ENCODE measurements around the gene AMIGO3.
"Not testable (repeated sequence)": the region's sequence is repeated elsewhere in the genome, so short reads cannot be mapped to it uniquely, and the experiment has no call there.

The AMIGO3 gene

DNA sequence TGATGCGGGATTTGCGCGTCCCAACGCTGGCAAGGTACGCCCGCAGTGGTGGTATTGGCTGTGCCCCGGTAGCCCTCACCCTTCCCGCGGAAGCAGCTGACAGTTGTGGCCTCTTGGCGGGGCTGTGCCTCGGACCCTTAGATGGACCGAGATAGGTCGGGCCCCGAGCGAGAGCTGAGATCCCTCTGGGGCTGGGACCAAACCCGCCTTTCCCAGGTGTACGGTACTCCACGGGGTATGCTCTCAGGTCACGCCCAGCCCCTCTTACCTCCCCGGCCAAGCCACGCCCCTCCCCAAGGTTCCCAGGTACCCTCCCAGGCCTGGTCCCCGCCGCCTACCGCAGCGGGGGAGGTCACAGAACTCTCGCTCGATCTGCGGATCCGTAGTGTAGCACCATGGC, 33.1 kb downstream of the AMIGO3 start:
- not testable (repeated sequence) for DNase-seq

DNA sequence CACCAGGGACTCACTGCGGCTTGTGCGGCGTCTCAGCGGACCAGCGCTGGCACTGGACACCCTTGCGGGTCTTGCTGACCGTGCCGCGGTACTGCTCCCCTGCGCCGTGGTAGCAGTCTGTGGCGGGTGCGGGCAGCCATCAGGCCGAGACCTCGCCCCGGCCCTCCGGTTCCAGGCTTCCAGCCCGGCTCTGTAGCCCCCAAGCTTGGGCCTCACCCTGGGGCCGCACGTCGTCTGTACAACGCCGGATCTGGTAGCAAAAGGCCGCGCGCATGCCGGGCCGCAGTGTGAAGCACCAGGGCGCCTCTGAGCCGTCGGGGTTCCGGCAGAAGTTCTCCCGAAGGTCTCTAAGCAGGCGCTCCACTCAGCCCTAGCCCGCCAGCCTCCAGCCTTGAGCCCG, 33.6 kb downstream of the AMIGO3 start:
- not testable (repeated sequence) for DNase-seq

- not testable (repeated sequence) for DNase-seq
These were observed 34.4 kb downstream of the AMIGO3 start for GRCh38 chr3:49685103-49685502.

GRCh38 chr3:49684453-49684852, 35.0 kb downstream of the AMIGO3 start:
- DNase-seq: not testable (repeated sequence)

DNA sequence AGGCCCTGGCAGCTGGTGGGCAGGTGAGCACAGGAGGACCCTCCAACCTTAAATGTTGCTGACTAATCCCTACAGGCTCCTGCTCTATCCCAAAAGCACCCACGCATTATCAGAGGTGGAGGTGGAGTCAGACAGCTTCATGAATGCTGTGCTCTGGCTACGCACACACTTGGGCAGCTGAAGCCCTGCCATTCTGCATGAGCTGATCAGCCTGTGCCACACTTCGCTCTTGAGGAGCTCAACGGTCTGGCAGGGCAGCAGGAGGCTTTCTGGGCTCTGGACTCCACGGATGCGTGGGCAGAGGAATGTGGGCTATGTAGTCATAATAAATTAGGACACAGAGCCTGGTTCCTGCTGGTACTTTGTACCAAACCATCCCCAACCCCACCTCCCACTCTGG, 36.3 kb downstream of the AMIGO3 start:
- DNase-seq: no peak

- DNase-seq: no peak
These were observed 37.9 kb downstream of the AMIGO3 start for GRCh38 chr3:49681543-49681942.

DNA sequence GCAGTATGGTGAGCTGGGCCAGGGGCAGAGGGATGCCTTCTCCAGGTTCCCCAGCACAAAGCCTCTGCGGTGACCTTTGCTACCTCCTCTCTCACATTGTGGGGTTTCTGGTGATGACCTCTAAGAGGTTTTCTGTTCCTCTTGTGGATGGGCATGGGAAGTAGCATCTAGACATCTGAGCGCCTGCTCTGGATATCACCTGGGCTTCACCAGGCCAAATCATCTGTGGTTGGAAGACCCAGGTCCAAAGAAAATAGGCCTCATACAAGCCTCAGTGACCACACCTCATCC, 38.3 kb downstream of the AMIGO3 start:
- no peak for DNase-seq

DNA sequence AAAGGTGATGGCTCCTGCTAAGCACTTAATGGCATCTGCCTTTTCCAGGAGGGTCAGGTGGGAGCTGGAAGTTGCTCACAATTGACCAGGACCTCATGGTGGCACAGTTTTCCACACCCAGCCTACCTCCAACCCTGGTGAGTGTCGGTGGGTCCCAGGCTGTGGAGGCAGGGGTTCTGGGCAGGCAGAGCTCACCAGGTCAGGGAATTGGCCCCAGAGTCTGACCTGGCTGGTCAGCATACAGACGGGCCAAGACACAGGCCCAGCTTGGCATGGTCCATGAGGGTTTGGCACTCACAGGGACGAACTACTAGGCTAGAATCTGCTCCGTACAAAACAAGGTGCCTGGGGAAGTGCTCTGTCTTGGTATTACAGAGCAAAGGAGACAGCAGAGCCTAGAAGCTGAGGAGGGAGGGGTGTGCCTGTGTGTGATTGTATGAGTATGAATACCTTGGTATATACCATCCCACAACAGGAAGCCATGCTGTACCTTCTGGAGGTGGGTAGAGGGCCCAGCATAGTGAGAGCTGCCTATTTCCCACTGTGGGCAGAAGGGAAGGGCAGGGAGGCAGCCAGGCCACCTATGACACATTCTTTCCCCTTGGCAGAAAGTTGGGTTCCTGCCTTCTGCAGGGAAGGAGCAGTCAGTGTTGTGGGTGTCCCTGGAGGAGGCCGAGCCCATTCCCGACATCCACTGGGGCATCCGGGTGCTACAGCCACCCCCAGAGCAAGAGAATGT, 38.8 kb downstream of the AMIGO3 start:
- no peak for DNase-seq

DNA sequence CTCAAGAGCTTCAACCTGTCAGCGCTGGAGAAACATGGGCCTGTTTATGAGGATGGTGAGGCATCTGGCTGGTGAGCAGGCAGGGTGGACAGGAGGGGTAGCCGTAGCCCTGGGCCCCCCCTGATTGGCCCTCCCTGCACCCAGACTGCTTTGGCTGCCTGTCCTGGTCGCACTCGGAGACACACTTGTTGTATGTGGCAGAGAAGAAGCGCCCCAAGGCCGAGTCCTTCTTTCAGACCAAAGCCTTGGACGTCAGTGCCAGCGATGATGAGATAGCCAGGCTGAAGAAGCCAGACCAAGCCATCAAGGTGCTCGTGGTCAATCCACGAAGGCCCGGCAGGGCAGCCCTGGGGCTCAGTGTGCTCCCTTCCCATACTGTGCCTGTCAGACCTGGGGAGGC, 43.6 kb downstream of the AMIGO3 start:
- no peak for DNase-seq

DNA sequence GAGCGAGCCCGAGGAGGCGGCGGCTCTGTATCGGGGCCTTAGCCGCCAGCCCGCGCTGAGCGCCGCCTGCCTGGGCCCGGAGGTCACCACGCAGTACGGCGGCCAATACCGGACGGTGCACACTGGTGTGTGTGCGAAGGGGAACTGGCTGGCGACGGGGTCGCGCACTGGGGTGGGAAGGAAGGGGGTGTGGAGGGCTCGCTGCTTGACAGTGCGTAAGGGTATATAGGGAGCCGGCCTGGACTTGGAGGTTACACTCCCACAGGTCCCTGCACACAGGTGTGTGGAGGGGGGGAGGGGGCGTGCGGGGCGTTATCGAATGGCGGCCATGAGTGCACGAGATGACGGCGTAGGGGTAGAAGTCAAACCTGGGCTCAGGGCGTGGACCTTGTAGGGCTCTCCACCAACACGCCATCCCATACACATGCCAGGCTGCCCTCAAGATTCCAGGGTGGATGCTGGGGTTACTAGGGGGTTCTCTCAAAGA, 44.9 kb downstream of the AMIGO3 start:
- no peak for DNase-seq

GRCh38 chr3:49673715-49674496, 45.6 kb downstream of the AMIGO3 start, which contains the start of gene APEH:
Gene APEH, plus strand, starts transcription at chr3:49674351. Its CDS starts 51 bp downstream, at chr3:49674402.
- no peak for DNase-seq

- no peak for DNase-seq
These were observed 46.3 kb downstream of the AMIGO3 start for GRCh38 chr3:49673121-49673714.

DNA sequence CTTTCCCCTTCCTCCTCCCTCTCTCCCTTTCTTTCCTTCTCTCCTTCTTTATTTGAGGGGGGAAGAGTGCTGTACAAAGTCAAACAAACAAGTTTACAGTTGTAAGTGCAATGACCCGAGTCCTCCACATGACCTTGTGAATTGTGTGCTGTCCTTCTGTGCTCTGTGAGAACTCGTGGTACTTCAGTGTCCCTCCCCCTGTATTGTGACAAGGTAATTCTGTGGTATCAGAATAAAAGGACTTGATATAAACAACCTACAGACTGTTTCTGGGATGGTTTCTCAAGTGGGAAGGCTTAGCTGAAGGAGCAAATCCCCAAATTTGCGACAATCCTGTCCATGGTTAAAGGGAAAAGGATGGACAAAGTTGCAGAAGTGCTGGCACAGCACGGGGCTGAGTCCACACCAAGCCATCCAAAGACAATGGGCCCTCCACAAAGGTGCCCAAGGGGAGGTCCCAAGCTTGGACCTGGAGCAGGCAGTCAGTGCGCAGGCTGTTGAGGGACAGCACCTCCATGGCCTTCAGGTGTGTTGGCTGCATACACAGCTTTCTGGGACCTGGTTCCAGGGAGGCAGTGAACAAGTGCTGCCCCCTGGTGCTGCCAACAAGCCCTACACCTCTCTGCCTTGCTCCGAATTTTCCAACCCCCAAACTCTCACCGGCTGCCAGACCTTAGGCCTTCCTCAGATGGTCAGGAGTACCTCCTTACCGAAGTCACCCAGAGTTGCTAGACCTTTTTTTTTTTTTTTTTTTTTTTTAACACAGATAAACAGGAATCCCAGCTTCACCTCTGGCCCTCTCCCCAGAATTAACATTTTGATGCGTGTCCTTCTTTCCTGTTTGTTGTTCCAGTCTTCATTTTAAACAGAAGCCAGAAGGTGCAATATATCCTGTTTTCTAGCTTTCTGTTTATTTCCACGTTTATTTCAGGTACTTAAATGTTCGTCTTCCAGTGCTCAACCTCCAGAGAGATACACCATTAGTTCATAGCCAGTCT, 47.9 kb downstream of the AMIGO3 start:
- DNase-seq: no peak

GRCh38 chr3:49670940-49671290, 48.6 kb downstream of the AMIGO3 start:
- DNase-seq: no peak

DNA sequence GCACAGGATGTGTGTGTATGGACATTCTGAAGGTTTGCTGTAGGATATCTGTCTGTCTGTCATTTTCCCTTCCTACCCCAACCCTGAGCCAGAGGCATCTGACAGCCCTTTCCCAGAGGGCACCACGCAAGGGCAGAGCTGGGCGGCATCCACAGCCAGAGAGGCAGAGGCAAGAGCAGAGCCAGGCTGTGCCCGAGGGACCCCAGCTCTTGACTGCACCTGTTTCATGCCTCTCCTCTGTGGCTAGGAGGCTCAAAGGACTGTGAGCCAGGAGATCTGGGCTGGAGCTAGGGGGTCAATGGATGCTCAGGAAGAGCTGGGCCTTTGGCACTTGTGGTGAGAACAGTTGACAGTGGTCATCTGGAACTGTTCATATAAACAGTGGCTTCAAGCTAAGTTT, 50.1 kb downstream of the AMIGO3 start:
- DNase-seq: no peak

- DNase-seq: no peak
These were observed 50.6 kb downstream of the AMIGO3 start for GRCh38 chr3:49668861-49669260.

GRCh38 chr3:49668414-49668797, 51.1 kb downstream of the AMIGO3 start:
- DNase-seq: no peak

DNA sequence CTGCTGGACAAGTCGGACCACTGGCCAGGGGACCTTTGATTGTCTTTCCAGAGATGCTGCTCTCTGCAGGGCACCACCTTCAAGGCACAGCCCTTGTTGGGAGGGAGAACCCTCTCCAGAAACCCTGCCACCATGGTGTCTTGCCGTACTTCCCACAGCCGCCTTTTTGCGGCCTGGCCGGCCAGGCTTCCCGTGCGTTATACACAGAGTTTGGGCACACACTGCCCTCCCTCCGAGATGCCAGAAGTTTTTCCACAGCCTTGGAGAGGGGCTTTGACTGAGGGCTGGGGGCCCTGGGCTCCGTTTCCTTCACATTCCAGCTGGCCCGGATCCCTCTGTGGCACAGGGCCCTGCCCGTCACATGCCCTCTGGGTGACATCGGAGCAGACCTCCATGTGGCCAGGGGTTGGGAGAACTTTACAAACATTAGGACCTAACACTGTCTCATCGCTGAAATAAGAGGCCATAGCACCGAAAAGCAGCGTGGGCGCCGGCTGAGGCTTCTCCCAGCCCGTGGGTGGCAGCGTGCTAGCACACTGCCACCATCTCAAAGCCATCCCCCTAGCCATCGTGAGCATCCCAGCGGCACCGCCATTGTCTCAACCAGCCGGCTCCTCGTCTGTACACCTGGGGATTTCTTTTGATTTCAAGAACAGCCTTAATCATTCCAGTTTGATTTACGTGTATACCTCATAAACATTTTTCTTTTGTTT, 51.6 kb downstream of the AMIGO3 start:
- DNase-seq: no peak
